ENCODE measurements around the gene UEVLD.

UEVLD gene

DNA sequence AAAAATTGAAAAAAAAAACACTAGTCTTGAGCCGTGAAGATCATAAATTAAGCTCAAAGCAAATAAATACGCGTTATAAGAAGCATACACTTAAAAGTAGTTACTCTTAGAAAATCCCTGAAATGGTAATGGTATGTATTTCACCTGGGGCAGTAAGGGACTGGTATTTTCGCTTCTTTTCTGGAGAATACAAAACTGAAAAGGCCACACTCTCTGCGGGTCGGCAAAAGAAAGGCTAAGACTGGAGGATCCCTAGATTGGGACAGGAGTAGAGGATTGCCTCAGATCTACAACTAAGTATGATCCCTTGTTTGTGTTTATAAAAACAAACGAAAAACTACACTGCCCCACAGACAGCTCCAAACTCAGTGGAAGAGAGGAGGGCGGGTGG is 62.4 kb downstream of the UEVLD start:
- TF ChIP-seq, protein P1, sequence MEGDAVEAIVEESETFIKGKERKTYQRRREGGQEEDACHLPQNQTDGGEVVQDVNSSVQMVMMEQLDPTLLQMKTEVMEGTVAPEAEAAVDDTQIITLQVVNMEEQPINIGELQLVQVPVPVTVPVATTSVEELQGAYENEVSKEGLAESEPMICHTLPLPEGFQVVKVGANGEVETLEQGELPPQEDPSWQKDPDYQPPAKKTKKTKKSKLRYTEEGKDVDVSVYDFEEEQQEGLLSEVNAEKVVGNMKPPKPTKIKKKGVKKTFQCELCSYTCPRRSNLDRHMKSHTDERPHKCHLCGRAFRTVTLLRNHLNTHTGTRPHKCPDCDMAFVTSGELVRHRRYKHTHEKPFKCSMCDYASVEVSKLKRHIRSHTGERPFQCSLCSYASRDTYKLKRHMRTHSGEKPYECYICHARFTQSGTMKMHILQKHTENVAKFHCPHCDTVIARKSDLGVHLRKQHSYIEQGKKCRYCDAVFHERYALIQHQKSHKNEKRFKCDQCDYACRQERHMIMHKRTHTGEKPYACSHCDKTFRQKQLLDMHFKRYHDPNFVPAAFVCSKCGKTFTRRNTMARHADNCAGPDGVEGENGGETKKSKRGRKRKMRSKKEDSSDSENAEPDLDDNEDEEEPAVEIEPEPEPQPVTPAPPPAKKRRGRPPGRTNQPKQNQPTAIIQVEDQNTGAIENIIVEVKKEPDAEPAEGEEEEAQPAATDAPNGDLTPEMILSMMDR (IDR thresholded peaks at IDR 0.05; ENCODE audit: insufficient read depth, missing control alignments), result no peak
- DNase-seq (ENCODE audit: insufficient read length, low spot score) (no peak), FAIRE-seq (no peak)

DNA sequence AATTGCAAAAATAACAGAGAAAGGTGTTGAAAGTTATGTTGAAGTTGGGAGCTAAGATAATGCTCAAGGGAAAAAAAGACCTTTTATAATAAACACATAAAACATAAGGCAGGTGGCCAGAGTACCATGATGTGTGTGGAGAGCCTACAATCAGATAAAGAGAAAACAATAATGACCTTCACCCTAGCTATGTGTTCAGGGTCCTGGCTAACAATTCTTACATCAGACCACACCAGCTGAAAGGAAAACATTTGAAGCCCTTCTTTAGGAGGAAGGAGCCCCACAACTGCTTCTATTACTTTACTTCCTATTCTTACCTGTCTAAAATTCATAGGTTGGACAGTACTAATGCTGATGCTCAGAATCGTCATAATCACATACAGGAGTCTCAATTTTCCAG is 64.3 kb downstream of the UEVLD start:
- FAIRE-seq, result no peak
- TF ChIP-seq, protein P1 (IDR thresholded peaks at IDR 0.05; ENCODE audit: insufficient read depth, missing control alignments), result no peak
- no peak for DNase-seq (ENCODE audit: insufficient read length, low spot score)

DNA sequence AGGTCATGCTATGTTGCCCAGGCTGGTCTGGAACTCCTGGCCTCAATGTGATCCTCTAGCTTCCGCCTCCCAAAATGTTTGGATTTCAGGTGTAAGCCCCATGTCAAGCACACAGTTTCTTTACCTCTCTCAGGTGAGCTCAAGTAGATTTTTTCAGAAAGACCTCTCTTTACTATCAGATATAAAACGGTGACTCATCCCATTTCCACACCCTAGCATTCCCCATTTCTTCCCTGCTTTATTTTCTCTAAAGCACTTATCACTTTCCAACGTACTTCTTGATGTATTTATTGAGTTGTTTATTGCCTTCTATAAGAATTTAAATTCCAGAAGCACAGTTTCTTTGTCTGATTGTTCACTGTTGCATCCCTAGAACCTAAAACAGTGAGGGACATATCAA is 65.5 kb downstream of the UEVLD start:
- TF ChIP-seq, protein P1 (IDR thresholded peaks at IDR 0.05; ENCODE audit: insufficient read depth, missing control alignments), result no peak
- no peak for FAIRE-seq
- DNase-seq (ENCODE audit: insufficient read length, low spot score), result no peak

DNA sequence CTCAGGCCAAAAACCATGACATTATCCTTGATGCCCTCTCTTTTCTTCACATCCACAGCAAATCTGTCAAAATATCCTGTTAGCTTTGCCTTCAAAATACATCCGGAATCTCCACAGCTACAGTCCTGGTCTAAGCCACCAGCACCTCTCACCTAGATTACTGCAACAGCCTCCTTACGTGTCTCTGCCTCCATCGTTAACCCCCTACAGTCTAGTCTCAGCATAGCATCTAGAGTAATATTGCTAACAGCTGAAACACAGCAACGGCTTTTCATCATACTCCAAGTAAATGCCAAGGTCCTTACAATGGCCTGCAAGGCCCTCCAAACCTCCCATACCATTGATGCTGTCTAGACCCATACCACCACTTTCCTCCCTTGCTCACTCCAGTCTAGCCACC is 66.1 kb downstream of the UEVLD start:
- DNase-seq (ENCODE audit: insufficient read length, low spot score) (no peak), FAIRE-seq (no peak)
- TF ChIP-seq, protein P1 (IDR thresholded peaks at IDR 0.05; ENCODE audit: insufficient read depth, missing control alignments), result no peak

DNA sequence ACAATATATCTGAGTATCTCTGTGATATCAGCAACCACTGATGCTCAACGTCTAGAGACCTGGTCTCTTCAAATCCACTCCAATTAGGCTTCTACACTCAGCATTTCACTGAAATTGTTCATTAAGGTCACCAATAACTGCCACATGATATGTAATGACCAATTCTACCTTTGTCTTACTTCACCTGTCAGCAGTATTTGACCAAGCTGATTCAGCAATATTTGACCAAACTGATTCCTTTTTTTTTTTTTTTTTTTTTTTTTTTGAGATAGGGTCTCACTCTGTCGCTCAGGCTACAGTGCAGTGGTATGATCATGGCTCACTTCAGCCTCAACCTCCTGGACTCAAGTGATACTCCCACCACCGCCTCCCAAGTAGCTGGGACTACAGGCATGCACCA is 67.4 kb downstream of the UEVLD start:
- TF ChIP-seq, protein P1 (IDR thresholded peaks at IDR 0.05; ENCODE audit: insufficient read depth, missing control alignments), result no peak
- no peak for FAIRE-seq
- DNase-seq (ENCODE audit: insufficient read length, low spot score), result no peak

DNA sequence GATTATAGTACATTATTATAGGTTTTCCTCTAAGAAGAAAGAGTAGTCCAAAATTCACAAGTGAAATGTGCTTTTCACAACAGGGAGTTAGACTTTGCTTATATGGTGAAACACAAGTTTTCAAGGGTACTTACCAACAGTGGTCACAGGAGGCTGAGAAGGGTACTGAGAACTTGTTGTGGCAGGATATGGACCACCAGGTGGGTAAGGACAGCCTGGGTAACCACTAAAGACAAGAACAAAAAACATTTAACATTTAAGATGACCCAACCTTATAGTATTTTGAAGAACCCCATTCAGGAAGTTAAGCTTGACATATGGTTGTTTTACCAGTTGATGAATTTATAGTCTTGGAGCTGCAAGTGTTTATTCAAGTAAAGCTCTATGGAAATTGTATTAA is 86.2 kb downstream of the UEVLD start:
- FAIRE-seq, result no peak
- TF ChIP-seq, protein P1 (IDR thresholded peaks at IDR 0.05; ENCODE audit: insufficient read depth, missing control alignments), result no peak
- DNase-seq (ENCODE audit: insufficient read length, low spot score), result no peak

DNA sequence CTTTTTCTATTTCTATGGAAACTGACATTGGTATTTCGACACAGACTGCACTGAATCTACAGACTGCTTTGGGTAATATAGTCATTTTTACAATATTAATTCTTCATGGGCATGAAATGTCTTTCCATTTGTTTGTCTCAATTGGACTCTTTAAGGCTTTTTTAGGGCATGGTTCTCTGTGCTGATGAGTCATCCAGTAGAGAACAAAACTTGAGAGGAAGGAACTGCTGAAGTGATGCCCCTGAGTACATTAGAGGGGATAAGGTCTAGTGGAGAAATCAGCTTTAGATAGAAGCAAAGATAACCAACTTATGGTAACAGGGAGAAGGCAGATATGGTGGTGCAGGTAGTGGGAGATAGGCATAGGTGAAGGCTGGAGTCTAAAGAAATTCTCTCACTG is 86.9 kb downstream of the UEVLD start:
- no peak for FAIRE-seq
- DNase-seq (ENCODE audit: insufficient read length, low spot score), result no peak
- TF ChIP-seq, protein P1 (IDR thresholded peaks at IDR 0.05; ENCODE audit: insufficient read depth, missing control alignments), result no peak
